GM20000 (cell line): ENCODE data around the gene CDCA7L.

Experiments used
- DNase-seq: peaks from one replicate; pipeline ENCODE4 v3.0.0; 2012; ENCODE audit warnings: low spot score
- CTCF ChIP-seq: IDR thresholded peaks from 2 replicates; pipeline ENCODE4 v1.5.1; 2012; ENCODE audit warnings: mild to moderate bottlenecking, control low read depth; ENCODE audit errors: extremely low read depth, missing control alignments

The CDCA7L gene

GRCh38 chr7:21916629-21917028, 29.1 kb downstream of the CDCA7L start:
- no peak for TF ChIP-seq CTCF
- DNase-seq, result no peak

GRCh38 chr7:21916176-21916575, 29.5 kb downstream of the CDCA7L start:
- no peak for TF ChIP-seq CTCF
- no peak for DNase-seq

GRCh38 chr7:21915140-21915539, 30.6 kb downstream of the CDCA7L start:
- DNase-seq, result no peak
- no peak for TF ChIP-seq CTCF

GRCh38 chr7:21914671-21915070, 31.0 kb downstream of the CDCA7L start:
- DNase-seq, result no peak
- no peak for TF ChIP-seq CTCF

GRCh38 chr7:21912931-21913780, 32.5 kb downstream of the CDCA7L start:
- TF ChIP-seq CTCF, result no peak
- no peak for DNase-seq

- DNase-seq, result no peak
- no peak for TF ChIP-seq CTCF
Observed at GRCh38 chr7:21912305-21912704, 33.4 kb downstream of the CDCA7L start.

GRCh38 chr7:21911341-21911875, 34.3 kb downstream of the CDCA7L start:
- DNase-seq, result no peak
- TF ChIP-seq CTCF, result no peak
